Neural crest cell (in vitro differentiated cells): ENCODE measurements around the gene EME1. TPM values are rescaled to one million over a fixed set of nuclear protein-coding genes. Genes with fewer than 3 reads are reported as not detected.
"Not testable (repeated sequence)": the region's sequence is repeated elsewhere in the genome, so short reads cannot be mapped to it uniquely, and the experiment has no call there.

Source experiments
- DNase-seq: peaks from one replicate; pipeline ENCODE4 v3.0.0; 2021; ENCODE audit warnings: low read depth, mixed read lengths, low spot score
- H3K27ac Mint-ChIP-seq: one replicate; pipeline ENCODE4 v1.8.0; 2021; ENCODE audit warnings: mild to moderate bottlenecking, mixed read lengths; ENCODE audit not compliant: unreplicated experiment
- H3K27me3 Mint-ChIP-seq: 2 replicates; pipeline ENCODE4 v1.8.0; 2021; ENCODE audit warnings: low read depth, mild to moderate bottlenecking, mixed read lengths
- H3K36me3 Mint-ChIP-seq: 2 replicates; pipeline ENCODE4 v1.8.0; 2021; ENCODE audit warnings: low read depth, mild to moderate bottlenecking, mixed read lengths
- H3K4me1 Mint-ChIP-seq: 2 replicates; pipeline ENCODE4 v1.8.0; 2021; ENCODE audit warnings: mixed read lengths
- H3K4me3 Mint-ChIP-seq: one replicate; pipeline ENCODE4 v1.8.0; 2021; ENCODE audit warnings: mild to moderate bottlenecking, mixed read lengths
- H3K9me3 Mint-ChIP-seq: 2 replicates; pipeline ENCODE4 v1.8.0; 2021; ENCODE audit warnings: mixed read lengths
- total RNA-seq: library from RNA; stranded (reverse); gene quantifications from 2 replicates; pipeline ENCODE4 v1.2.1, GENCODE V29; 2021
- TF ChIP-seq, protein P1 (sequence below): fragments of 200-600 bp; sonication (generic); conservative IDR thresholded peaks from 2 replicates; pipeline ENCODE4 v1.5.0; 2021; ENCODE audit warnings: antibody characterized with exemption, mild to moderate bottlenecking

Gene EME1
- total RNA-seq, 1 donor from 2014 or later: 31.4 TPM

DNA sequence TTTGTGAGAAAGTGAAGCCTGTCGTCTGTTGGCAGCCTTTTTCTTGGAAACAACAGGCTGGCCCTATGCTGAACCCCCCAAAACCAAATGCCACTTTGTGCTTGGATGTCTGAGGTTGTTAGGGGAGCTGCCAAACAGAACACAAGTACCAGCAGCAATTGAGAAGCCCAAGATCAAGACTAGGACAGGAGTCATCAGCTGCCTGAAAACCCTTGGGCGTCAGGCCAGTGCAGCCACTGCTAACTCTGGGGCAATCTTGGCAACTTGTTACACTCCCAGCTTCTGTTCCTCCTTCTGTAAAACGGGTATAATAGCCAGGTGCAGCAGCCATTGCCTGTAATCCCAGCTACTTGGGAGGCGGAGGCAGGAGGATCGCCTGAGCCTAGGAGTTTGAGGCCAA is 33.5 kb downstream of the EME1 start:
- H3K4me1 Mint-ChIP-seq: no peaks in the 10 kb centered on the region
- TF ChIP-seq, protein P1, sequence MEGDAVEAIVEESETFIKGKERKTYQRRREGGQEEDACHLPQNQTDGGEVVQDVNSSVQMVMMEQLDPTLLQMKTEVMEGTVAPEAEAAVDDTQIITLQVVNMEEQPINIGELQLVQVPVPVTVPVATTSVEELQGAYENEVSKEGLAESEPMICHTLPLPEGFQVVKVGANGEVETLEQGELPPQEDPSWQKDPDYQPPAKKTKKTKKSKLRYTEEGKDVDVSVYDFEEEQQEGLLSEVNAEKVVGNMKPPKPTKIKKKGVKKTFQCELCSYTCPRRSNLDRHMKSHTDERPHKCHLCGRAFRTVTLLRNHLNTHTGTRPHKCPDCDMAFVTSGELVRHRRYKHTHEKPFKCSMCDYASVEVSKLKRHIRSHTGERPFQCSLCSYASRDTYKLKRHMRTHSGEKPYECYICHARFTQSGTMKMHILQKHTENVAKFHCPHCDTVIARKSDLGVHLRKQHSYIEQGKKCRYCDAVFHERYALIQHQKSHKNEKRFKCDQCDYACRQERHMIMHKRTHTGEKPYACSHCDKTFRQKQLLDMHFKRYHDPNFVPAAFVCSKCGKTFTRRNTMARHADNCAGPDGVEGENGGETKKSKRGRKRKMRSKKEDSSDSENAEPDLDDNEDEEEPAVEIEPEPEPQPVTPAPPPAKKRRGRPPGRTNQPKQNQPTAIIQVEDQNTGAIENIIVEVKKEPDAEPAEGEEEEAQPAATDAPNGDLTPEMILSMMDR: no peak
- peaks cover 41% of the 10 kb centered on the region for H3K27me3 Mint-ChIP-seq
- H3K36me3 Mint-ChIP-seq: no peaks in the 10 kb centered on the region
- DNase-seq: no peak
- H3K4me3 Mint-ChIP-seq: no peak overlapping the region
- H3K27ac Mint-ChIP-seq: no peak overlapping the region
- no peaks in the 10 kb centered on the region for H3K9me3 Mint-ChIP-seq

DNA sequence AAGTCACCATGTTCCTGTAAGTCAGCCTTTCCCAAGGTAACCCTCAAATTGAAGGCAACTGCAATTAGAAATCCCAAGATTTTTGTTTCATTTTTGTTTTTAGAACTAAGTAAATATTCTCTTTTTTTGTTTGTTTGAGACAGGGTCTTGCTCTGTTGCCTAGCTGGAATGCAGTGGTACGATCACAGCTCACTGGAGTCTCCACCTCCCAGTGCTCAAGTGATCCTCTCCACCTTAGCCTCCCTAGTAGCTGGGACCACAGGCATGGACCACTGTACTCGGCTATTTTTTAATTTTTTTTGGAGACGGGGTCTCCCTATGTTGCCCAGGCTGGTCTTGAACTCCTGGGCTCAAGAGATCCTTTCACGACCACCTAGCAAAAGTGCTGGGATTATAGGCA is 34.9 kb downstream of the EME1 start:
- no peak for DNase-seq
- Mint-ChIP-seq H3K36me3 (no peaks in the 10 kb centered on the region), H3K27ac (no peak overlapping the region), H3K4me3 (no peak overlapping the region), H3K9me3 (peaks cover 2% of the 10 kb centered on the region), H3K27me3 (peaks cover 50% of the 10 kb centered on the region), H3K4me1 (no peaks in the 10 kb centered on the region)
- TF ChIP-seq, protein P1: no peak

- TF ChIP-seq, protein P1: no peak
- H3K27me3 Mint-ChIP-seq: peaks cover 32% of the 10 kb centered on the region
- H3K4me3 Mint-ChIP-seq: no peak overlapping the region
Observed at GRCh38 chr17:50412188-50412732, 39.2 kb downstream of the EME1 start.

DNA sequence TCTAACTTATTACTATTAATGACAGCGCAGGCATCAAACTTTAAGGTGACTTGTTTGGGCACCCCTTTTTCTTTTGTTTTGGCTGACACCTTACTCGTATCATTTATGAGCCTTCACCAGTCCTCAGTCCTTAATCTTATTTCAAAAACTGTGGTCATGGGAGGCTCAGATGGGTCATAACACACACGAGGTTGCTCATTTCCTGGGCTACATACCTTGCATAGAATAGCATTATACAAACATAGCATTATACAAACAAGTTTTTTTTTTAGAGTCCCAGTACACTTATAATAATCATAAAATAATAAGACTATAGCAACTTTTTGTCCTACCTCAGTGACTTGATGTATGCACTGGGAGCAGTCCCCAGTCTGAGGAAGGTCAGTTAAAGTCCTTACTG is 41.8 kb downstream of the EME1 start:
- TF ChIP-seq, protein P1: no peak
- no peak for DNase-seq
- Mint-ChIP-seq H3K27ac (no peak overlapping the region), H3K27me3 (peaks cover 33% of the 10 kb centered on the region), H3K4me1 (no peaks in the 10 kb centered on the region), H3K36me3 (peaks cover 6% of the 10 kb centered on the region), H3K4me3 (no peak overlapping the region), H3K9me3 (peaks cover 7% of the 10 kb centered on the region)

More at GRCh38 chr17:50412188-50412732, 39.2 kb downstream of the EME1 start:
- H3K27ac Mint-ChIP-seq: no peak overlapping the region
- no peaks in the 10 kb centered on the region for H3K4me1 Mint-ChIP-seq
- DNase-seq: no peak
- H3K36me3 Mint-ChIP-seq: no peaks in the 10 kb centered on the region
- H3K9me3 Mint-ChIP-seq: peaks cover 2% of the 10 kb centered on the region

DNA sequence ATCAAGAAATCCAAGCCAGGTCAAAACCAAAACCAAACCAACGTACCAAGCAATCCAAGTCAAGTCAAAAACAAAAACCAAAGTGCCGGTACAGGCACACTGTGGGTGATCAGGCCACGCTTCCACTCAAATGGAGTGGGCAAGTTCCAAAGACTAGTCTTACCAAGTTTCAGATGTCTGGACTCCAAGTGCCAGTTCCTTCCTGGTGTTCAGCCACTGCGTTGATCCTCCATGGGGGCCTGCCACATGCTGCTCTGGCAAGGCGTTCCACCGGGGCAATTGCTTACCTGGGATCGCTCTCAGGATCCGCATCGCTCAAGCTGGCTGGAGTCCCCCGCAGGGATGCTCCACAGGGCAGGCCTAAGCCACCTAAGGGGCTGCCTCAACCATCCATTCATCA is 46.5 kb downstream of the EME1 start:
- H3K9me3 Mint-ChIP-seq: peaks cover 11% of the 10 kb centered on the region
- not testable (repeated sequence) for H3K4me1 Mint-ChIP-seq, H3K36me3 Mint-ChIP-seq, DNase-seq, H3K4me3 Mint-ChIP-seq, H3K27me3 Mint-ChIP-seq, H3K27ac Mint-ChIP-seq

- Mint-ChIP-seq H3K9me3 (peaks cover 11% of the 10 kb centered on the region), H3K27ac (no peak overlapping the region), H3K27me3 (peaks cover 5% of the 10 kb centered on the region), H3K4me1 (peaks cover 8% of the 10 kb centered on the region), H3K36me3 (peaks cover 8% of the 10 kb centered on the region), H3K4me3 (no peak overlapping the region)
- TF ChIP-seq, protein P1: no peak
- DNase-seq: no peak
Observed at GRCh38 chr17:50420419-50421112, 47.5 kb downstream of the EME1 start.
